ENCODE data around the gene TBC1D9. TPM values are rescaled to one million over a fixed set of nuclear protein-coding genes. Genes with fewer than 3 reads are reported as not detected.

Gene TBC1D9
- total RNA-seq, 4 donors from 2014 or later, result 1.5 to 3.5 (median 2.2) TPM

DNA sequence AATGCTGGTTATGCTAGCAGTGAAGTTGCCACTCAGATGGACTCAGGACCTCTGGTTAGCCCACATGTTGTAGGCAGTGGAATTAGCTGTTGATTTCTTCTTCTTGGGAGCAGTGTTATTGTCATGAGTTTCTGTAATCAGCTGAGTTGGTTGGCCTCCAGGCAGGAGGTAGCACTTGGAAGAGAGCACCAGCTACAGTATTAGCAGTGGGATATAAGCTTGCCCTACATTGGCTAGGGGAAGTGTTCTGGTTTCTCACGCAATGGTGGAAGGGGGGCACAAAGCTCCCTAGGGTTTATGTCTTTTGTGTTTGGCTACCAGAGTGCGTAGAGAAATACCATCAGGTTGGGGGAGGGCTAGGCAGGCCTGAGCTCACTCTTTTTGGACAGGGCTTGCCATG, 153.5 kb downstream of the TBC1D9 start:
- no peaks in the 10 kb centered on the region for H3K36me3 ChIP-seq
- no peaks in the 10 kb centered on the region for H3K9me3 ChIP-seq
- no peaks in the 10 kb centered on the region for H3K27me3 ChIP-seq
- in situ Hi-C loops (cut with MboI; ENCODE audit: low sequenced_read_pairs in 4 of 4) (no loop called here), intact Hi-C loops (cut with DNase I; ENCODE audit: low total_unique reads) (no loop called here)
- no peak for ATAC-seq
- DNase-seq, result no peak
- no peak overlapping the region for H3K27ac ChIP-seq
- H3K4me3 ChIP-seq, result no peak overlapping the region
- H3K4me1 ChIP-seq, result no peaks in the 10 kb centered on the region
- TF ChIP-seq, protein P1, sequence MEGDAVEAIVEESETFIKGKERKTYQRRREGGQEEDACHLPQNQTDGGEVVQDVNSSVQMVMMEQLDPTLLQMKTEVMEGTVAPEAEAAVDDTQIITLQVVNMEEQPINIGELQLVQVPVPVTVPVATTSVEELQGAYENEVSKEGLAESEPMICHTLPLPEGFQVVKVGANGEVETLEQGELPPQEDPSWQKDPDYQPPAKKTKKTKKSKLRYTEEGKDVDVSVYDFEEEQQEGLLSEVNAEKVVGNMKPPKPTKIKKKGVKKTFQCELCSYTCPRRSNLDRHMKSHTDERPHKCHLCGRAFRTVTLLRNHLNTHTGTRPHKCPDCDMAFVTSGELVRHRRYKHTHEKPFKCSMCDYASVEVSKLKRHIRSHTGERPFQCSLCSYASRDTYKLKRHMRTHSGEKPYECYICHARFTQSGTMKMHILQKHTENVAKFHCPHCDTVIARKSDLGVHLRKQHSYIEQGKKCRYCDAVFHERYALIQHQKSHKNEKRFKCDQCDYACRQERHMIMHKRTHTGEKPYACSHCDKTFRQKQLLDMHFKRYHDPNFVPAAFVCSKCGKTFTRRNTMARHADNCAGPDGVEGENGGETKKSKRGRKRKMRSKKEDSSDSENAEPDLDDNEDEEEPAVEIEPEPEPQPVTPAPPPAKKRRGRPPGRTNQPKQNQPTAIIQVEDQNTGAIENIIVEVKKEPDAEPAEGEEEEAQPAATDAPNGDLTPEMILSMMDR (IDR thresholded peaks at IDR 0.05 in 4 of 5, conservative IDR thresholded peaks at IDR 0.05 in 1 of 5), result no peak
- TF ChIP-seq POLR2A (IDR thresholded peaks at IDR 0.05), result no peak

DNA sequence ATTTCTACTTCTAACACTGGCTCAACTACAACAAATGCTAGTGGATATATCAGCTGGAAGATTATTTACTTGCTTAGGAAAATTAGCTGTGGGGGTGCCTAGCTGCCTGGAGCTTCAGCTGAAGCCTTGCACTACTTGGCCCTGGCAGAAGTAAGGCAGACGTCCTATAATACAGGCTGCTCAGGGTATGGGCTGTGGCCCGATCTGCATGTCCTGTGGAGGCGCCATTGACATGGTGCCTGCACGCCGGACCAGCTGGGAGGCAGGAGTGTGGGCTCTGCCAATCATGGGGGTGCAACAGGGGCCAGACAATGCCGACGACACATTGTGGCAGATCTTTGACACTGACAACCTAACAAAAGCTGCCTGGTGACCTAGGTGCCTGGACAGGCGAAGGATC, 155.8 kb downstream of the TBC1D9 start:
- no peak for TF ChIP-seq POLR2A (IDR thresholded peaks at IDR 0.05)
- TF ChIP-seq, protein P1 (IDR thresholded peaks at IDR 0.05 in 4 of 5, conservative IDR thresholded peaks at IDR 0.05 in 1 of 5), result no peak
- H3K27me3 ChIP-seq, result no peaks in the 10 kb centered on the region
- in situ Hi-C loops (cut with MboI; ENCODE audit: low sequenced_read_pairs in 4 of 4) (no loop called here), intact Hi-C loops (cut with DNase I; ENCODE audit: low total_unique reads) (no loop called here)
- ATAC-seq (no peak), DNase-seq (no peak)
- no peaks in the 10 kb centered on the region for H3K4me1 ChIP-seq
- no peaks in the 10 kb centered on the region for H3K9me3 ChIP-seq
- no peaks in the 10 kb centered on the region for H3K36me3 ChIP-seq
- H3K27ac ChIP-seq, result no peak overlapping the region
- no peak overlapping the region for H3K4me3 ChIP-seq

DNA sequence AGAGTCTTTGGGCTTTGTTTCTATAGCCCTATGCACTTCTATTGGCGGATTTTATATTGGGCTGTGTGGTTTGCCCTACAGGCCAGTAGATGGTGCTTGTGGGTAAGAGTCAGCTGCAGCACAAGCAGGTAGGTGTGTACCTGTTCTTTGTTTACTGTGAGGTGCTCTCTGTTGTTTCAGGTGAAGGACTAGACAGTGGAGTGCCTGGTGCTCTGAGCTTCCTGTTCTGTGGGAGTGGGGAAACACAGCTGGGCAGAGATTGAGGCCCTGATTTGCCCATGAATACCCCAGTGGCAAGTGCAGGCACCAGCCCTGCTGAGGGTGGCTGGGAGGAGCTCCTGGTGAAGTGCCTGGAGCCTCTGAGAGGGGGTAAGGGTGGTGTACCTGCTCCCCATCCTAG, 161.1 kb downstream of the TBC1D9 start:
- intact Hi-C loops (cut with DNase I; ENCODE audit: low total_unique reads), result no loop called here
- H3K27me3 ChIP-seq, result no peaks in the 10 kb centered on the region
- no peak overlapping the region for H3K27ac ChIP-seq
- no peaks in the 10 kb centered on the region for H3K36me3 ChIP-seq
- no peak for TF ChIP-seq POLR2A (IDR thresholded peaks at IDR 0.05)
- TF ChIP-seq, protein P1 (IDR thresholded peaks at IDR 0.05 in 4 of 5, conservative IDR thresholded peaks at IDR 0.05 in 1 of 5), result no peak
- no peaks in the 10 kb centered on the region for H3K4me1 ChIP-seq
- DNase-seq (no peak), ATAC-seq (no peak)
- H3K4me3 ChIP-seq, result no peak overlapping the region
- H3K9me3 ChIP-seq, result no peaks in the 10 kb centered on the region
- in situ Hi-C loops (cut with MboI; ENCODE audit: low sequenced_read_pairs in 4 of 4), result no loop called here

DNA sequence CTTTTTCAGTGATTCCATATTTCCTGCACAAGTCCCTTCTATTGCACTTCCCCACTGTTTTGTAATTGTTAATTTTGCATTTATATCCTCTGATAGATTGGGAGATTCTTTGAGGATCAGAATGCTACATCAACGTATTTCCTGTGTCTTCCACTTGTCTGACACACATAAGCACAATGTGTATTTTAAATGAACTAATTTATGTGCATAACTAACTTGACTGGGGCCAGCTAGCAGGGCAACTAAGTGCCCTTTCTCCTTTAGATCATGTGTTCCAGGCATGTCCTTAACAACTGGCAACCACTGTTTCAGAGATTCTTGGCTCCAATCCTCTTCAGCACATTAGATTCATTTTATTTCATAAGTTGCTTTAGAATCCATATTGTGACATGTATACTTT, 171.7 kb downstream of the TBC1D9 start:
- H3K4me1 ChIP-seq, result no peaks in the 10 kb centered on the region
- H3K36me3 ChIP-seq, result no peaks in the 10 kb centered on the region
- TF ChIP-seq, protein P1 (IDR thresholded peaks at IDR 0.05 in 4 of 5, conservative IDR thresholded peaks at IDR 0.05 in 1 of 5), result no peak
- TF ChIP-seq POLR2A (IDR thresholded peaks at IDR 0.05), result no peak
- intact Hi-C loops (cut with DNase I; ENCODE audit: low total_unique reads) (no loop called here), in situ Hi-C loops (cut with MboI; ENCODE audit: low sequenced_read_pairs in 4 of 4) (no loop called here)
- H3K27ac ChIP-seq, result no peak overlapping the region
- ATAC-seq (no peak), DNase-seq (no peak)
- H3K9me3 ChIP-seq, result no peaks in the 10 kb centered on the region
- H3K4me3 ChIP-seq, result no peak overlapping the region
- peaks cover 1 to 10% (median 3%) of the 10 kb centered on the region in 3 donors for H3K27me3 ChIP-seq

DNA sequence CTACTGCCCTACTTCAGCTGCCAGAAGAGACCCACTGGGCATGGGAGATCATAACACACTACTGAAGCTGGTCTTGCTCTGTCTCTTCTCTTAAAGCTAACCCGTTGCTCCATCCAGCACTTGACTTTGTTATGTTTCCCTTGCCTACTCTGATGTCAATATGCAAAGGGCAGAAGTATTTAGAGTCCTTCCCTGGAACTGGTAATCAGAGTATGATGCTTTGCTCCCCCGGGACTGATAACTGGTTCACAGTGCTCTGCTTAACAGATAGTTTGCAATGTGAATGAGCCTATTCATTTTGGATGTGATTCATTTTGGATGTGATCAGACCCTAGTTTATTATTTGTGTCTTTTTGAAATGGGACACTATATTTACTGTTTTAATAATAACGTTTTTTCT, 175.1 kb downstream of the TBC1D9 start:
- no peak for ATAC-seq
- Histone ChIP-seq H3K4me1 (no peaks in the 10 kb centered on the region), H3K36me3 (no peaks in the 10 kb centered on the region), H3K27me3 (peaks cover 11 to 30% (median 11%) of the 10 kb centered on the region in 3 donors), H3K27ac (no peak overlapping the region), H3K4me3 (no peak overlapping the region), H3K9me3 (no peaks in the 10 kb centered on the region)
- intact Hi-C loops (cut with DNase I; ENCODE audit: low total_unique reads) (no loop called here), in situ Hi-C loops (cut with MboI; ENCODE audit: low sequenced_read_pairs in 4 of 4) (no loop called here)
- DNase-seq, result no peak
- TF ChIP-seq POLR2A (IDR thresholded peaks at IDR 0.05), result no peak
- TF ChIP-seq, protein P1 (IDR thresholded peaks at IDR 0.05 in 4 of 5, conservative IDR thresholded peaks at IDR 0.05 in 1 of 5), result no peak
